Uterus (tissue), 2 donors: ENCODE results near the gene SPATA2.
"Not testable (repeated sequence)": the region's sequence is repeated elsewhere in the genome, so short reads cannot be mapped to it uniquely, and the experiment has no call there.

Experiments used
- POLR2A ChIP-seq, 2 donors: fragments of 450-650 bp; IDR thresholded peaks; one replicate each; pipeline ENCODE4 v1.6.1; 2016; ENCODE audit warnings: antibody characterized with exemption in 2 of 2, mild to moderate bottlenecking in 1 of 2, moderate library complexity in 1 of 2
- TF ChIP-seq, protein P1 (sequence below), 4 experiments: fragments of 200-600 bp in 2 of 4; fragments of 450-650 bp in 2 of 4; sonication (generic) in 2 of 4; IDR thresholded peaks; one replicate each; pipeline ENCODE4 v1.5.1; 2016 to 2019; ENCODE audit warnings: antibody characterized with exemption in 4 of 4, mild to moderate bottlenecking in 2 of 4, moderate library complexity in 1 of 4

- TF ChIP-seq, protein P1, sequence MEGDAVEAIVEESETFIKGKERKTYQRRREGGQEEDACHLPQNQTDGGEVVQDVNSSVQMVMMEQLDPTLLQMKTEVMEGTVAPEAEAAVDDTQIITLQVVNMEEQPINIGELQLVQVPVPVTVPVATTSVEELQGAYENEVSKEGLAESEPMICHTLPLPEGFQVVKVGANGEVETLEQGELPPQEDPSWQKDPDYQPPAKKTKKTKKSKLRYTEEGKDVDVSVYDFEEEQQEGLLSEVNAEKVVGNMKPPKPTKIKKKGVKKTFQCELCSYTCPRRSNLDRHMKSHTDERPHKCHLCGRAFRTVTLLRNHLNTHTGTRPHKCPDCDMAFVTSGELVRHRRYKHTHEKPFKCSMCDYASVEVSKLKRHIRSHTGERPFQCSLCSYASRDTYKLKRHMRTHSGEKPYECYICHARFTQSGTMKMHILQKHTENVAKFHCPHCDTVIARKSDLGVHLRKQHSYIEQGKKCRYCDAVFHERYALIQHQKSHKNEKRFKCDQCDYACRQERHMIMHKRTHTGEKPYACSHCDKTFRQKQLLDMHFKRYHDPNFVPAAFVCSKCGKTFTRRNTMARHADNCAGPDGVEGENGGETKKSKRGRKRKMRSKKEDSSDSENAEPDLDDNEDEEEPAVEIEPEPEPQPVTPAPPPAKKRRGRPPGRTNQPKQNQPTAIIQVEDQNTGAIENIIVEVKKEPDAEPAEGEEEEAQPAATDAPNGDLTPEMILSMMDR (IDR thresholded peaks at IDR 0.05) = not testable (repeated sequence)
- TF ChIP-seq POLR2A (IDR thresholded peaks at IDR 0.05) = not testable (repeated sequence)
Observed at GRCh38 chr20:49861232-49861631, 54.1 kb downstream of the SPATA2 start.
